ENCODE measurements around the gene MPHOSPH9.

DNA sequence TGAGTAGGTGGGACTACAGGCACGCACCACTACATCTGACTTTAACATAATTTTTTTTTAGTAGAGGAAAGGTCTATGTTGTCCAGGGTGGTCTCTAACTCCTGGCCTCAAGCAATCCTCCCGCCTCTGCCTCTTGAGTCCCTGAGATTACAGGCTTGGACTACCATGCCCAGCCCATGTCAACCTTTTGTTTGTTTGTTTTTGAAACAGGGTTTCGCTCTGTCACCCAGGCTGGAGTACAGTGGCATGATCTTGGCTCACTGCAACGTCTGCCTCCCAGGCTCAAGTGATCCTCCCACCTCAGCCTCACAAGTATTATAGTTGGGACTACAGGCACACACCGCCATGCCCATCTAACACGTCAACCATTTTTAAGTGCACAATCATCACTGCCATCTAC, 111.3 kb downstream of the MPHOSPH9 start:
- TF ChIP-seq CTCF (IDR thresholded peaks at IDR 0.05; ENCODE audit: insufficient read depth, low read length) (no peak), POLR2AphosphoS5 (IDR thresholded peaks at IDR 0.05; ENCODE audit: low read depth) (no peak), SPI1 (IDR thresholded peaks at IDR 0.05; ENCODE audit: borderline replicate concordance, low read depth) (no peak)

All from HL-60 (cell line).